ENCODE results near the gene EPRS1. TPM values are rescaled to one million over a fixed set of nuclear protein-coding genes. Genes with fewer than 3 reads are reported as not detected.

EPRS1 gene
- total RNA-seq, 1 experiment from 2014 or later: 121 TPM

GRCh38 chr1:220001095-220001501 lies 45.2 kb downstream of the EPRS1 start:
- Histone ChIP-seq H2BK20ac (ENCODE audit: low read depth, low read length, poor library complexity, severe bottlenecking) (no peak overlapping the region), H3T11ph (ENCODE audit: low read length) (no peak overlapping the region), H3K56ac (ENCODE audit: insufficient read length, low read depth, low read length) (no peak overlapping the region), H3K9me3 (ENCODE audit: control insufficient read depth, low read depth, low read length) (no peaks in the 10 kb centered on the region), H3K4ac (ENCODE audit: low read depth, low read length) (no peak overlapping the region), H2BK12ac (ENCODE audit: insufficient read length, low read depth, low read length) (no peak overlapping the region), H3K23me2 (ENCODE audit: insufficient read length, low read depth, low read length, poor library complexity, severe bottlenecking) (no peaks in the 10 kb centered on the region), H4K5ac (ENCODE audit: insufficient read length, low read depth, low read length) (no peak overlapping the region), H2AFZ (ENCODE audit: low read length) (no peak overlapping the region), H4K20me1 (ENCODE audit: control insufficient read depth, insufficient read depth, insufficient read length) (no peaks in the 10 kb centered on the region), H3K9ac (ENCODE audit: extremely low read depth, insufficient read length, low read length) (no peak overlapping the region), H2BK120ac (ENCODE audit: low read depth, low read length, poor library complexity, severe bottlenecking) (no peak overlapping the region), H3K23ac (ENCODE audit: insufficient read length, low read depth, low read length) (no peak overlapping the region), H3K79me1 (ENCODE audit: insufficient read depth, low read depth, low read length, poor library complexity, severe bottlenecking) (no peaks in the 10 kb centered on the region), H3K14ac (ENCODE audit: insufficient read depth, low read length) (no peak overlapping the region), H3K4me2 (ENCODE audit: insufficient read depth, insufficient read length, low read length) (no peak overlapping the region), H2AK5ac (ENCODE audit: insufficient read length, low read length) (no peak overlapping the region), H4K8ac (replicated peaks; ENCODE audit: insufficient read length, low read depth, low read length) (no peak overlapping the region), H2BK5ac (ENCODE audit: insufficient read length, low read length) (no peak overlapping the region), H3K18ac (ENCODE audit: insufficient read length, low read depth, low read length) (no peak overlapping the region), H4K91ac (ENCODE audit: insufficient read length, low read depth, low read length) (no peak overlapping the region), H3K79me2 (ENCODE audit: insufficient read depth, low read length) (no peaks in the 10 kb centered on the region), H3K27me3 (ENCODE audit: insufficient read depth, low read length) (no peaks in the 10 kb centered on the region), H2BK15ac (ENCODE audit: low read depth, low read length) (no peak overlapping the region), H3K27ac (ENCODE audit: insufficient read length, low read depth, low read length) (no peak overlapping the region), H3K4me1 (ENCODE audit: insufficient read depth, low read length) (no peaks in the 10 kb centered on the region)
- no CpG with 5 or more reads among the region's 4 CpGs for WGBS (ENCODE audit: extremely low coverage, insufficient read length, low lambda C conversion rate)
- Mint-ChIP-seq H3K4me1 (no peaks in the 10 kb centered on the region), H3K9me3 (no peaks in the 10 kb centered on the region), H3K27ac (no peak overlapping the region), H3K36me3 (ENCODE audit: insufficient read depth in 1 of 3, low read depth in 3 of 3) (peaks cover 6 to 60% (median 45%) of the 10 kb centered on the region in 3 experiments; a peak in 5 of 7 replicates), H3K4me3 (no peak overlapping the region), H3K27me3 (ENCODE audit: low read depth) (no peaks in the 10 kb centered on the region)
- TF ChIP-seq, protein P1, sequence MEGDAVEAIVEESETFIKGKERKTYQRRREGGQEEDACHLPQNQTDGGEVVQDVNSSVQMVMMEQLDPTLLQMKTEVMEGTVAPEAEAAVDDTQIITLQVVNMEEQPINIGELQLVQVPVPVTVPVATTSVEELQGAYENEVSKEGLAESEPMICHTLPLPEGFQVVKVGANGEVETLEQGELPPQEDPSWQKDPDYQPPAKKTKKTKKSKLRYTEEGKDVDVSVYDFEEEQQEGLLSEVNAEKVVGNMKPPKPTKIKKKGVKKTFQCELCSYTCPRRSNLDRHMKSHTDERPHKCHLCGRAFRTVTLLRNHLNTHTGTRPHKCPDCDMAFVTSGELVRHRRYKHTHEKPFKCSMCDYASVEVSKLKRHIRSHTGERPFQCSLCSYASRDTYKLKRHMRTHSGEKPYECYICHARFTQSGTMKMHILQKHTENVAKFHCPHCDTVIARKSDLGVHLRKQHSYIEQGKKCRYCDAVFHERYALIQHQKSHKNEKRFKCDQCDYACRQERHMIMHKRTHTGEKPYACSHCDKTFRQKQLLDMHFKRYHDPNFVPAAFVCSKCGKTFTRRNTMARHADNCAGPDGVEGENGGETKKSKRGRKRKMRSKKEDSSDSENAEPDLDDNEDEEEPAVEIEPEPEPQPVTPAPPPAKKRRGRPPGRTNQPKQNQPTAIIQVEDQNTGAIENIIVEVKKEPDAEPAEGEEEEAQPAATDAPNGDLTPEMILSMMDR (conservative IDR thresholded peaks at IDR 0.05): no peak
- no peak for DNase-seq

Measured in H9 (cell line).